Measurements from ENCODE around the gene DMD. TPM values are rescaled to one million over a fixed set of nuclear protein-coding genes. Genes with fewer than 3 reads are reported as not detected.

DMD gene
- total RNA-seq, 6 experiments from 2014 or later: 18.7 to 43.4 (median 32.9) TPM

DNA sequence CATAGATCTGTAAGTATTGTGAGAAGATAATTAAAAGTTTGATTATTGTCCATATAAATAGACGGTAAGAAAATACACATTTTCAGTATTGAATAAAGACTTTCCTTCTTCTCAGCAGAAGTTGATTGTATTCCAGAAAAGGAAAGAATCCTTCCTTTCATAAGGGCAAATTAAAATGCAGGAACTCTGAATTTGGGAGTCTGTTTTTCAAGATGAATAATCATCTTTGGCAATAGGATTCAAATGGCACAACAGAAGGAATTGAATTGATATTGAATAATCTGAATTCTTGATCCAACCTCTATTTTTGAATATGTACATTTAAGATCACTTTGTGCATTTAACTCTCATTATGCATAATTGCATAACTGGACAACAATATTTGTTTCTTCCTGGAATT is 149.3 kb downstream of the DMD start:
- Histone ChIP-seq H3K4me1 (no peaks in the 10 kb centered on the region), H3K27me3 (no peaks in the 10 kb centered on the region), H3K36me3 (no peaks in the 10 kb centered on the region), H3K9me3 (no peaks in the 10 kb centered on the region), H3K4me3 (no peak overlapping the region), H3K27ac (no peak overlapping the region)
- DNase-seq: no peak
- ATAC-seq: no peak
- whole genome bisulfite sequencing (ENCODE audit: insufficient coverage, low coverage, low lambda C conversion rate, missing lambda C conversion rate): 57% methylated on average over 1 of the region's 1 CpG
- TF ChIP-seq CTCF (IDR thresholded peaks at IDR 0.05) (no peak), POLR2A (IDR thresholded peaks at IDR 0.05) (no peak)
- intact Hi-C loops (cut with DNase I): no loop called here

- Histone ChIP-seq H3K27ac (no peak overlapping the region), H3K36me3 (no peaks in the 10 kb centered on the region), H3K9me3 (no peaks in the 10 kb centered on the region), H3K4me1 (no peaks in the 10 kb centered on the region), H3K4me3 (no peak overlapping the region), H3K27me3 (no peaks in the 10 kb centered on the region)
- DNase-seq: no peak
- no peak for TF ChIP-seq CTCF (IDR thresholded peaks at IDR 0.05)
- TF ChIP-seq POLR2A (IDR thresholded peaks at IDR 0.05): no peak
- WGBS (ENCODE audit: insufficient coverage, low coverage, low lambda C conversion rate, missing lambda C conversion rate): 66% methylated on average over 9 of the region's 9 CpGs
- no peak for ATAC-seq
- intact Hi-C loops (cut with DNase I): no loop called here
Observed at GRCh38 chrX:33053001-33053400, 158.3 kb downstream of the DMD start.

- Histone ChIP-seq H3K27ac (no peak overlapping the region), H3K4me1 (no peaks in the 10 kb centered on the region), H3K9me3 (no peaks in the 10 kb centered on the region), H3K36me3 (no peaks in the 10 kb centered on the region), H3K27me3 (no peaks in the 10 kb centered on the region), H3K4me3 (no peak overlapping the region)
- ATAC-seq (no peak), DNase-seq (no peak)
- TF ChIP-seq CTCF (IDR thresholded peaks at IDR 0.05) (no peak), POLR2A (IDR thresholded peaks at IDR 0.05) (no peak)
- WGBS (ENCODE audit: insufficient coverage, low coverage, low lambda C conversion rate, missing lambda C conversion rate): 100% methylated on average over 1 of the region's 2 CpGs
- intact Hi-C loops (cut with DNase I): no loop called here
Observed at GRCh38 chrX:33045882-33046281, 165.5 kb downstream of the DMD start.

GRCh38 chrX:33045245-33045644 is 166.1 kb downstream of the DMD start:
- Histone ChIP-seq H3K27ac (no peak overlapping the region), H3K4me1 (no peaks in the 10 kb centered on the region), H3K27me3 (no peaks in the 10 kb centered on the region), H3K36me3 (no peaks in the 10 kb centered on the region), H3K4me3 (no peak overlapping the region), H3K9me3 (no peaks in the 10 kb centered on the region)
- 33% methylated on average over 2 of the region's 3 CpGs for WGBS (ENCODE audit: insufficient coverage, low coverage, low lambda C conversion rate, missing lambda C conversion rate)
- ATAC-seq: no peak
- TF ChIP-seq POLR2A (IDR thresholded peaks at IDR 0.05) (no peak), CTCF (IDR thresholded peaks at IDR 0.05) (no peak)
- no peak for DNase-seq
- intact Hi-C loops (cut with DNase I): no loop called here

- H3K9me3 ChIP-seq: no peaks in the 10 kb centered on the region
- DNase-seq: no peak
- 95% methylated on average over 22 of the region's 22 CpGs for WGBS (ENCODE audit: insufficient coverage, low coverage, low lambda C conversion rate, missing lambda C conversion rate)
- H3K36me3 ChIP-seq: no peaks in the 10 kb centered on the region
- no peak overlapping the region for H3K4me3 ChIP-seq
- H3K27ac ChIP-seq: no peak overlapping the region
- H3K27me3 ChIP-seq: no peaks in the 10 kb centered on the region
- H3K4me1 ChIP-seq: no peaks in the 10 kb centered on the region
- intact Hi-C loops (cut with DNase I): no loop called here
- no peak for ATAC-seq
- TF ChIP-seq POLR2A (IDR thresholded peaks at IDR 0.05) (no peak), CTCF (IDR thresholded peaks at IDR 0.05) (no peak)
Observed at GRCh38 chrX:33041141-33041540, 170.2 kb downstream of the DMD start.
